Fibroblast of skin of right quadriceps (primary cell): Measurements from ENCODE around the gene TMEM201.

Source experiments
- DNase-seq: peaks from one replicate; pipeline ENCODE4 v3.0.0-alpha.2; 2013

The TMEM201 gene

DNA sequence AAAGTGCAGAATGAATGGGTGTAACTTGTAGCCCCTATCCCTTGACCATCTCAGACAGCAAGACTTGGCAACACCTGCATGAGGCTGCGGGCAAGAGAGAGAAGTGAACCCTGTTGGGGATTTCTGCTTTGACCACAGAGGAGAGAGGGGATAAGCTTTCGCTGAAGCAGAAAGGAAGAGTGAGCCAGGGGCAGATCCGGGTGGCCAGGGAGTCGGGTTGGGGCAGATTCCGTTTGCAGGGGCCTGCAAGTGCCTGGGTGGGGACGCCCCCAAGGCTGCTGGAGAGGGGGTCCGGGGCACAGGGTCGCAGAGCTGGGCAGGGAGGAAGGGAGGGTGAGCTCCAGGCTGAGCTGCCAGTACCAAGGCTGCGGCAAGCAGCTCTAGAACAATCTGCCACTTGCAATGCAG, 37.5 kb downstream of the TMEM201 start:
- no peak for DNase-seq

DNA sequence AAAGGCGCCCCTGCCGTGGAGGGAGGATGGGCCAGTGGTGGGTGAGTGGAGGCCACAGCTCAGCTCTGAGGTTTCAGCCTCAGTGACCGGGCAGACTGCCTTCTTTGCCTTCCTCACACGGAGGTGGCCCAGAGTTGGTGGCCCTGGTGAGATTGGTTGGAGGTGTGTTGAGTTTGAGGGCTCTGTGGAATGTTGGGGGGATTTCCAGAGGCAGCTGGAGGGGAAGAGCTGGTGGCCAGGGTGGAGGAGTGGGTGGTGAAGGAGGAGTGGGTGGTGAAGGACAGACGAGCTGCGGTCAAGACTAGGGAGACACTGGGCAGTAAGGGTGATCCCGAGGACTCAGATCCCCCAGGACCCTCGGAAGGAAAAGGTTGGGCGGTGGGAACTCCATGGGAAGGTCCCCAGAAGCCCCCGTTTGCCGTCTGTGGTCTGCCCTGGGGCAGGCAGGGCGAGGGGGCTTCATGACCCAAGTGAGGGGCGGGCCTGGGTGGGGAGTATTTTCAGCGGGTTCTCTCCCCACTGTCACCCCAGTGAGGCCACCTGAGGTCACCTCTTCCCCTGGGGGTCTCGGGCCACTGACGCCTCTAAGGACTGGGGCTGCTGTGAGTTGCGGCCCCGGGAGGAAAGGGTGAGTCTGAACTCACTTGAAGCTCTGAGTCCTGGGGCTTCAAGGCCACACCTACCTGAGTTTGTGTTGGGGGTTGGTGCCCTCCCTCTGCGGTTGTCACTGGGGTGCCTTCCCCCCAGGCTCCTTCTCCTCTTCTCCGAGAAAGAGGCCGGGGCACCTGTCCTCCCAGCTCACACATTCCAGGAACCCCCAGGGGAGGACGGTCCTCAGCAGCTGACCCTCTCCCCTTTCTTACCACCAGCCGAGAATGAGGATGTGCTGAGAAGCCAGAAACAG, 40.1 kb downstream of the TMEM201 start:
- DNase-seq, result no peak

DNA sequence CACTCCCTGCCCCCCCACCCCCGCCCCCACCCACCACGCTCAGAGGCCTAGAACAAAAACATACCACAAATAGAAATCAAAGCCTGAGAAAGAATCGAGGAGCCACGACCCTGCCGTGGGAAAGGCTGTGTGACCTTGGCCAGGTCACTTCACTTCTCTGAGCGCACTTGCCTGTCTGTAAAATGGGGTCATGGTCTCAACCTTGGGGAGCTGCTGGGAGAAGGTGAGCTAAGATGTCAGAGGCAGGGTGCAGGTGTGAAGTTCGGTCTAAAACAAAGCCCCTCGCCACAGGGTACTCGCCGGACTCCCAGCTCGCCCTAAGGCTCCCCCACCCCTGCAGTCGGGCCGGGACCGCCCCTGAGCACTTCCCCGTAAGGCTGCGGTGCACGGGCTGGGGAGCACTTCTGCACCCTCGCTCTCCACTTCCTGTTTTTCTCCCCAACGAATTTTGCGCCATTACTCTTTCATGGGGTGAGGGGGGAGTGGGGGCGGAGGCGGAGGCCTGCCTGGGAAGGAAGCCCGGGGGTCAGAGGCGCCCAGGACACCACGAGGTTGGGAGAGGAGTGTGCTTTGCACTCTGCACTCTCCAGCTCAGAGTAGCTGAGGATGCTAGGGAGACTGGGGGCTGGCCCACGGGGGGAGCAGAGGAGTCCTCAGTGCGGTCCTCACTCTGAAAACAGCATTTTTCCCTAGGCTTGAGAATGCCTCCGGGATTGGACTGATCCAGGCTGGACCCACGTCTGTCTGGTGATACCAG, 40.9 kb downstream of the TMEM201 start:
- DNase-seq, result no peak

DNA sequence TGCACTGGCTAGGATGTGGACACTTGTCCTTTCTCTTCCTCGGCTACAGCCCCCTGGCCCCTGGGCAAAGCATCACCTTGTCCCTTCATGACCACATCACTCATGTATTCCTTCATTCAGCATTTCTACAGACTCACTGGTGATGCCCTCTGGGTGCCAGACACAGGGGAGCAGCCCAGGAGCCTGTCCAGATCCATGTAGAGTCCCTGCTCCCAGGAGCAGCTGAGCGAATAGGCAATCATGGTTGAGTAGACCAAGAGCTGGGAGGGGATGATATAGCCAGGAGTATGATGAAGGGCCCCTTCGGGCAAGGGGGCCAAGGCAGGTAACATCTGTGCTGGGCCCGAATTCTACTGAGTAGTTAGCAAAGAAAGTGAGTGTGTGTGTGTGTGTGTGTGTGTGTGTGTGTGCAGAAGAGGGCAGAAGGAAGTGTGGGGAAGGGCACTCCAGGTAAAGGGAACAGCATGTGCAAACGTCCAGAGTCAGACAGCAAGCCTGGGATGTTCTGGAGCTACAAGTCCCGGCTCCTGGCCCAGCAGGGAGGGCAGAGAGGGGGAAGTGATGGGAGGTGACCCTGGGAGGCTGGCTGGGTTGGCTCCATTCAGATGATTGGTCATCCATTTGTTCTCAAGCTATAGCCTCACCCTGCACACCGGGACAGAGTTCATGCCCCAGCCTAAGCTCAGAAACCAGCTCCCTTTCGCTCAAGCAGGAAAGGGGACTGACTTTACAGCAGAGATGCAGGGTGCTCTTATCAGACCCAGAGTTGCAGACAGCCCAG, 41.8 kb downstream of the TMEM201 start:
- DNase-seq, result no peak

DNA sequence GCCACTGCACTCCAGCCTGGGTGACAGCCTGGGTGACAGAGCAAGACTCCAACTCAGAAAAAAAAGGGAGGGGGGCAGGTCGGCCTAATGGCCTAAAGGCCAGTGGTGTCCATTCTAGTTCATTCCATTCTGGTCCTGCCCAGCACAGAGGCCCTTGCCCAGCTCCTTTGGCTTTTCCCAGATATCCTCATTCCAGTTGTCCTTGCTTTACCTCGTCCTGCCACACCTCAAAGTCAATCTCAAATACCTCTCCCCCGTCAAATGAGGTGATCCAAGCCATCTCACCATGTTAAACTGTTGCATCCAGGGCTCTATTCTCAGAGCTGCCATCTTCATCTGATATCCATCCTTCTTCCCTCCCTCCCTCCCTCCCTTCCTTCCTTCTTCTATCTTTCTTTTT, 42.9 kb downstream of the TMEM201 start:
- no peak for DNase-seq

DNA sequence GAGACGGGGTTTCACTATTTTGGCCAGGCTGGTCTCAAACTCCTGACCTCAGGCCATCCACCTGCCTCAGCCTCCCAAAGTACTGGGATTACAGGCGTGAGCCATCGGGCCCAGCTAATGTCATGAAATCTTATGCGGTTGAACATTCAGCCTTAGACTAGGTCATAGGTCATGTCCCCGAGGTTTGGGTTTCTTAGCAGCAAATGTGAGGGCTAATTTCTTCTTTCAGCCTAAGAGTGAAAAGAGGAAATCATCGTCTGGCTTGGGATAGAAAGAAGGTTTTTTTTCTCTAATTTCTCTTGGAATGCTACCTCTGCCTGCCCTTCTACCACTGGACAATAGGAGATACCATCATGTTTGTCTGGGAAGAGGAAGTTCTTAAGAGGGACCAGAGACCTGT, 44.8 kb downstream of the TMEM201 start:
- no peak for DNase-seq

DNA sequence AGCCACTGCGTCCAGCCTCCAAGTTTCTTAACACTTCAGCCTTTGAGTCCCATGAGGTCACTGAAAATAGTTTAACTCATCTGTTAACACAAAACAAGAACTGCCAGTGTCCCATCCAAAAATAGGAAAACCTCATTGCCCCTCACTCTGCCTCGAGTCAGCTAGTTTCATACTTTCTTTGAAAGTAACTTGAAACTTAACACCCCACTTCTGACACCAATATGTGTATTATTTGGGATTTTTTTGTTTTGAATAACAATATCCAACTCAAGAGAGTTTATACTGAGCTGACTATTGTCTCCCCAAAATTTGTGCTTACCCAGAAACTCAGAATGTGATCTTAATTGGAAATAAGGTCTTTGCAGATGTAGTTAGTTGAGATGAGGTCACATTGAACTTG, 45.9 kb downstream of the TMEM201 start:
- no peak for DNase-seq

DNA sequence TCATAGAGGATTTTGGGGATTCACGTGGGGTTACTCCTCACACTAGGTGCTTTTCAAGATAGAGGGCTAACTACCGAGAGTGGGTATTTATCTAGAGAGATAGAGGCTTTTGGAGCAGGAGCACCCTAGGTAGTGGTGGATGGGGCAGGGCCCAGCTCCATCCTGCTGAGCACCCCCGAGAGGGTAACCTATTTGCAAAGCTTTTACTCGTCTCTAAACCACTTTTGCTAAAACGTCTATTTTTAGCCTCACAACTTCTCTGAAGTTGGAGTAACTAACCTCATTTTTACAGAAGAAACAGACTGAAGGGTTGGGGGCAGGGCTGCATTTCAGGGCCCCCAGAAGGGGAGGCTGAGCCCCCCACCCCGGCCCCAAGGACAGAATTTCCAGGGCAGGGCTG, 50.5 kb downstream of the TMEM201 start:
- no peak for DNase-seq

DNA sequence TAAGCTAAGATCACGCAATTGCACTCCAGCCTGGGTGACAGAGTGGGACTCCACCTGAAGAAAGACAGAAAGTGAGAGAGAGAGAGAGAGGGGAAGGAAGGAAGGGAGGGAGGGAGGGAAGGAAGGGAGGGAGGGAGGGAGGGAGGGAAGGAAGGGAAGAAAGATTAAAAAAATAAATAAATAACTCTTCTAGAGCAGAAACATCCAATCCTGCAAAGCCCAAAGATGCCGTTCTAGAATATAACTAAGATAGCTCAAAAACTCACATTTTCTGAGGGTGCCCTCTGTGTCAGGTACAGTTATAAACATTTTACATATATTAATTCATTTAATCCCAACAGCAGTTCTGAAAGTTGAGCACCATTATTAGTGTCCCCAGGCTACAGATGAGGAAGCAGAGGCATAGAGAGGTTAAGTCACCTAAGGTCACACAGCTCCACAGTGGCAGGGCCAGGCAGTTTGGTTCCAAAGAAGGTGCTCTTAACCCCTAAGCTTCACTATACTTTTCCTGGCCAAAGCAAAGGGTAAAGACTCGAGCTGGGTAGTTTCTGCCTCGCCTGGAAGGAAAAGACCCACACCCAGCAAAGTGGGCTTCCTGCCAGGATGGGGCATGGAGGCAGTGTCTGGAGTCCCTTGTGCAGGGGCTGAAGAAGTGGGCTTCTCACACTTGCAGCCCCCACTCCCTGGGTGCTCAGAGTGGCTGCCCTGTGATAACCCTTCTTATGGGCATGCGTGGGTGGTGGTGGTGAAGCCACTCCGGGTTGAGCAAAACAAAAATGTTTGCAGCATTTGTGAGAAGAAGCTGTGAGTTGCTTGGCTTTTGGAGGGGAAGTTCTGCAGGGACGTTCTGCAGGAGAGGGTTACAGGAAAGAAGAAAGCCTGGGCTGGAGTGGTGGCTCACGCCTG, 54.9 kb downstream of the TMEM201 start:
- no peak for DNase-seq

DNA sequence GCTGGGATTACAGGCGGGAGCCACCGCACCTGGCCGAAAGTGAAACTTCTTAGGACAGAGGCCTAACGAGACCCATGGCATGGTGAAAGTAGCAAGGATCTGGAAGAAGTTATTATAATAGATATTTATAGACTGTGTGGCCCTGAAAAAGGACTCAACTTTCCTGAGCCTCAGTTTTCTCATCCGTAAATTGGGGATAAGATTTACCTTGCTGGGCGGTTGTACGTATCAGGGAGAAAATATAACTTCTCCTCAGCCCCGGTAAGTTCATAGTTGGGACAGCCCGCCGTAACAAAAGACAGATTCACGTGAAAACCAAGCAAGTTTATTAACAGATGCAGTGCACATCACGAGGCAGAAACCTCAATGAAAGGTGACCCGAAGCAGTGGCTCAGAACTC, 57.3 kb downstream of the TMEM201 start:
- no peak for DNase-seq

DNA sequence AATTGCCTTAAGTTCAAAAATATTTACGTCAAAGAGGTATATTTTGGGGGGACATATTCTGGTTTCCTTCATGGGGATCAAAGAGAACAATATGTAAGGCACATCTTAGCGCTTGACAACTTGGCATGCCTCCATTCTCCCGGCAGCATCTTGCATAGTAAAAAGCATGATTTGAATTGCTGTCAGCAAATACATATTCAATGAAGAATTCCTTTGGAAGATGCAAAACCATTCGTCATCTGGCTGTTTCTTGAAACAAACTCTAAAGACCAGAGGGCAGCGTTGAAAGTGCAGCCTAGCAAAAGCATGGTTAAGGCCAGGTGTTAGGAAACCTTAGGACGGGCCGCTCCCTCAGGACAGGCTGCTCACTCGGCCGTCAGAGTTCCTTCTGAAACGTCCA, 59.5 kb downstream of the TMEM201 start:
- DNase-seq, result no peak

DNA sequence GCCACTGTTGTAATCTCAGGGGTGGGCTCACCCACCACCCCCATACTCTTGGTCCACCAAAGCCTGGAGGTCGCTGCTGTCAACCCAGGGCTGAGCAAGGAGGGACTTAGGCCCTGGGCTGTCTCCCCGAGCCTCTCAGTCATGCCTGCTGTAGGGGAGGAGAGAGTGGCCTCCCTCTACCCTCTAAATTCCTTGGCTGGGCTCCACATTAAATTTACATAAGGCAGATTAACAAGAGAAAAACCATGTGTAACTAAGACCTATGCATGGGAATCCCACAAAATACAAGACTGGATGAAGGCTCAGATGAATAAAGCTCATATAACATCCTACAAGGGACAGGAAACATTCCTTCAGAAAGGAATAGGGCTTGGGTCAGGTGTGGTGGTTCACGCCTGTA, 61.1 kb downstream of the TMEM201 start:
- DNase-seq, result no peak

DNA sequence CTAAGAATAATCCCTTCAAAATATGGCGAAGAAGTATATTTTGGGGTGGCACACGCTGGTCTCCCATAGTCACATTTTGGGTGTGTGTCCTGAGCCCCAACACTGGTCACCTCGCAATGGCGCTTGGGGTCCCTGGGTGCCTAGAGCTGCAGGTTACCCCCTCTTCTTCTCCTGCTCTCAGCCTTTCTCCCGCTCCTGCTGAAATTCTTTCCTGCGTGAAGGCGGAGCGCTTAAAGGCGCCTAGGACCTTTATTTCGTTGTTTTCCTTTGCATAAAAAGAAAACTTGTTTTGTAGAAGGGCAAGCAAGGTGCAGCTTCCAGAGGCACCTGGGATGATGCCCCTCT, 62.5 kb downstream of the TMEM201 start:
- no peak for DNase-seq

DNA sequence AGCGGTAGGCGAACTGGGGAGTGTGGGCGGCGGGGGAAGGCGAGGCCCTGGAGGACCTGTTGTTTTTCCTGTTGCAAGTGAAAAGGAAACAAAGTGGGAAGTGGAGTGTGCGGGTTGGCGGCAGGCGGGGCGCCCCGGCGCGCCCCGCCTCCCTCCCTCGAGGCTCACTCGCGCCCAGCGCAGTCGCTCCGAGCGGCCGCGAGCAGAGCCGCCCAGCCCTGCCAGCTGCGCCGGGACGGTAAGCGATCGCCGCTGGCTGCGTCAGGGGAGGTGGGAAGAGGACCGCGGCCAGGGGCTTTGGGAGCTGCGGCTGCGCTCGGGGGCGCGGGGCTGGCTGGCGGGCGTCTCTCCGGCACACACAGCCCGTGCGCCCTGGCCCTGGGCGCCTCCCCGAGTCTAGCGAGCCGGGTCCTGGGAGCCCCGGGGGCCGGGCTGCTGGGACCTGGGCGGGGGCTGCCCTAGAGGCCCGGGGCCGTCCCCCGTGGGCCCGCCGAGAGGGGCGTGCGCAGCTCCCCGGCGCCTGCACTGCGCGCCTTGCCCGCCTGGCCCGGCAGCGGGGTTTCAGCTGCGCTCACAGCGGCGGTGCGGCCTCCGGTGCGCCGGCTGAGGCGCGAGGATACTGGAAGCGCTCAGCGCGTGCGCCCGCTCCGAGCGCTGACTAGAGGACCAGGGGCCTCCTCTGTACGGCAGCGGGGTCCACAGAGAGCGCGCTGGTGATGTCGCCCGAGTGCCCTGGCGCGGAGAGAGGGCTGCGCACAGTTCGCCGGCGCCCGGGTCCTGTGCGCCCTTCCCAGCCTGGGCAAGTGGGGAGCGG, 63.1 kb downstream of the TMEM201 start, which contains the start of gene PIK3CD:
TSS of gene PIK3CD (plus strand) at position 167 of the 814 bp plus-strand sequence. CDS start 58,725 bp downstream, outside the sequence.
- peak; percentile 47 for DNase-seq

DNA sequence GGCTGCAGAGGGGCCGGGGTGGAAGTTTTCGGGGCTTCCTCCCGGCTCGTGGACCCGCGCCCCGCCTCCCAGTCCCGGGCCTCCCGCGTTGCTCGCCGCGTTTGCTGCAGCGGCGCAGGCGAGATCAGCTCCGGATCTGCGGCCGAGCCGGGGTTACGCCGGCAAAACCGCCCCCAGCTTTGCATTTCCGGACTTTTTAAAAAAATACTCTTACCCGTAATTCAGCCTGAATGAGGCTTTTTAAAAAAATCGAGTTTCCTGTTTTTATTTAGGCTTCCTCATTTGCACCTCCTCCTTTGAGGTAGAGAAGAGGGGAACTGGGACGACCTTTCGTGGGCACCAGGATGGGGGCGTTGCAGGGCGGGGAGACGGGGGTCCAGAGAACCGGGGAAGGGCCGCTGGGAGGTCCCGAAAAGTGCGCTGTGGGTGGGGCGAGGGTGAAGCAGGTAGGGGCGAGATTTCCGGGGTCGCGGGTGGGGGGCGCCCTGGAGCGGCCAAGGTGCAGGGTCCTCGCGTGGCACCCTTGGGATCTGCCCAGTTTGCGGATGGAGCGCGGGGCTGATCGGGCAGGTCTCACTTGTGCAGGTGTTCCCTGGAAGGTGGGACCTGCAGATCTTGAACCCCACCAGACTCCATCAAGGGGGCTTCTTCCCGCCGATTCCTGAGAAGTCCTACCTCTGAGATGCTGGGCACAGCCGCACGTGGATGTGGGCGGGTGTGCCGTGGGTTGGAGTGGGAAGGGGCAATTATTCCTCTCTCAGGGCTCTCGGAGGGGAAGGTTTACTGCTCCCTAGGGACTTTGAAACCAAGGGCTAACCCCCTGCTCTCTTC, 63.9 kb downstream of the TMEM201 start:
- DNase-seq, result no peak

DNA sequence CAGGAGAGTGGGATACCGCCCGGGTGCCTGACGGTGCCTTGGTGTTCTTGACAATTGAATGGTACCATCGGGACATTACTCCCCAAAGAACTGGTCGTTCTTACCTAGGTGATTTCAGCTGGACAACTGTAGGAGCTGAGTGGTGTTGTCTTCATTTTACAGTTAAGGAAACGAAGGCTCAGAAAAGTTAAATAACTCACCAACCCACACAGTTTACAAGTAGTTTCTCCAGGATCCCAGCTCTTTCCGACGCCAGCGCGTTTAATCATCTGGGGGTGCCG, 64.4 kb downstream of the TMEM201 start:
- no peak for DNase-seq

DNA sequence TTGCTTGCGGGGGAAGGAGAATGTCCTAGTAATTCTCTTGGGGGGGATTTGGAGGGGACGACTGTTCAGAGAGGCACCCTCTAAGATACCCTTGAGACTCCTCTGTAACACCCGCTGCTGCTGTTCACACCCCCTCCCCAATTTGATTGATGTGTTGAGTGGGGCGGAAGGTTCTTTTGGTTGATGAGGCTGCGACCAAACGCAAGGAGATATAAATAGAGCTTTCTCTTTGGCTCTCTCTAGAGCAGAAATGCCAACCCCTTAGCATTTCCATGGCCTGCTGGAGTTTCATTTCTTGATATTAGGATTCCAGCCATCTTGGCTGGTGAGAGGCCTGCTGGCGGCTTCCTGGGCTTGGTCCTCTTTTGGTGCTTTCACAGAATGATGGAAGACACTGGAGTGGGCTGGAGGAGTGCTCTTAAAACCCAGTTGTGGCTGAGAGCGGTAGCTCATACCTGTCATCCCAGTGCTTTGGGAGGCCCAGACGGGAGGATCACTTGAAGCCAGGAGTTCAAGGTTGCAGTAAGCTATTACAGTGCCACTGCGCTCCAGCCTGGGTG, 64.9 kb downstream of the TMEM201 start:
- DNase-seq, result no peak

DNA sequence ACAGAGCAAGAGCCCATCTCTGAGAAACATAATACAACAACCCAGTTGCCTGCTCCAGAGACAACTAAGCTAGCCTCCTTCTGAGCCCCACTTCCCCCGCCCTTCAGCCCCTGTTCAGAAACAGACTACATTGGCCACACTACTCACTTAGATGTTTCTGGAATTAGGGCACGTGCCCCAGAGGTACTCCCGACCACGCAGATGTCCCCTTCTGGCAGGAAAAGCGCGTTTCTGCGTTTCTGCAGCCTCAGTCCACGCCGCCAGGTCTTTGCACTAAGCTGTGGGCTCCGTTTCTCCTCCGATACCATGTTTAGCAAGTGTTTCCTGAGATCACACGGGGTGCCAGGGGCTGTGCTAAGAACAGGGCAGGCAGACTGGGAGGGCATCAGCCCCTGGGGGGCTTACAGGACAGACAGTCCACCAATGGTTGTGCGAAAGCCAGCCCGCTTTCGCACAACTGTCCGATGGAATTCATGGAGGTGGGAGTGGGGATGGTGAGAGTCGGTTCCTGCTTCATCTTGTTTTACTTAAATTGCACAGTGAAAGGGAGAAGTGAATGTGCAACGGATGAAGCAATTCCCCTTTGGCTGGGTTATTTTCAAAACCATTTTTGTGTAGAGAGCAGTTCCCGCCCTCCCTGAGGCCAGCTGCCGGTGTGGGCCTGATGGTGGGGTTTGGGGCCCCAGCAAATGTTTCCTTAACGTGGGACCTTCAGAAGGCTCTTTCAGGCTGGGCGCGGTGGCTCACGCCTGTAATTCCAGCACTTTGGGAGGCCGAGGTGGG, 65.5 kb downstream of the TMEM201 start:
- no peak for DNase-seq
